B cell (primary cell): Measurements from ENCODE around the gene NPC1.

Experiments
- EZH2 ChIP-seq: IDR thresholded peaks from 2 replicates; pipeline ENCODE4 v1.6.1; 2012; ENCODE audit warnings: borderline replicate concordance, low read depth, mild to moderate bottlenecking, moderate library complexity, low read length; ENCODE audit not compliant: insufficient read depth, poor library complexity, severe bottlenecking
- TF ChIP-seq, protein P1 (sequence below): fragments of 200-600 bp; IDR thresholded peaks from one replicate; pipeline ENCODE4 v1.8.0; 2022; ENCODE audit warnings: antibody characterized with exemption, mild to moderate bottlenecking

DNA sequence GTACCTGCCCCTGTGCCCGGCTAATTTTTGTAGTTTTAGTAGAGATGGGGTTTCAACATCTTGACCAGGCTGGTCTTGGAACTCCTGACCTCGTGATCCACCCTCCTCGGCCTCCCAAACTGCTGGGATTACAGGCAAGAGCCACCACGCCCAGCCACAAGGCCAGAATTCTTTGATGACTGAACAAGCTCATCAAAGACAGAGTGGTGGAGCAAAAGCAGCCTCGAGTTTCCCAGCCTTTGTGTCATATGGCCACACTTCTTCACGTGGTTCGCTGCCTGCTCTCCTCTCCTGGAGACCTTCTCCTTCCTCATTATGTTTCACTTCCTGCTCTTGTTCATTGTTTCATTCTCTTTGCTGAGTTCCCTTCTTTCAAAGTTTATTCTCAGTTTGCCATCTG, 9.9 kb upstream of the NPC1 start:
- TF ChIP-seq, protein P1, sequence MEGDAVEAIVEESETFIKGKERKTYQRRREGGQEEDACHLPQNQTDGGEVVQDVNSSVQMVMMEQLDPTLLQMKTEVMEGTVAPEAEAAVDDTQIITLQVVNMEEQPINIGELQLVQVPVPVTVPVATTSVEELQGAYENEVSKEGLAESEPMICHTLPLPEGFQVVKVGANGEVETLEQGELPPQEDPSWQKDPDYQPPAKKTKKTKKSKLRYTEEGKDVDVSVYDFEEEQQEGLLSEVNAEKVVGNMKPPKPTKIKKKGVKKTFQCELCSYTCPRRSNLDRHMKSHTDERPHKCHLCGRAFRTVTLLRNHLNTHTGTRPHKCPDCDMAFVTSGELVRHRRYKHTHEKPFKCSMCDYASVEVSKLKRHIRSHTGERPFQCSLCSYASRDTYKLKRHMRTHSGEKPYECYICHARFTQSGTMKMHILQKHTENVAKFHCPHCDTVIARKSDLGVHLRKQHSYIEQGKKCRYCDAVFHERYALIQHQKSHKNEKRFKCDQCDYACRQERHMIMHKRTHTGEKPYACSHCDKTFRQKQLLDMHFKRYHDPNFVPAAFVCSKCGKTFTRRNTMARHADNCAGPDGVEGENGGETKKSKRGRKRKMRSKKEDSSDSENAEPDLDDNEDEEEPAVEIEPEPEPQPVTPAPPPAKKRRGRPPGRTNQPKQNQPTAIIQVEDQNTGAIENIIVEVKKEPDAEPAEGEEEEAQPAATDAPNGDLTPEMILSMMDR = no peak
- TF ChIP-seq EZH2 = no peak
